B cell (primary cell): Measurements from ENCODE around the gene CFAP221. TPM values are rescaled to one million over a fixed set of nuclear protein-coding genes. Genes with fewer than 3 reads are reported as not detected.
A peak's percentile ranks its signal among the peaks of the same experiment; 100 is the strongest.

Experiments used
- ATAC-seq: fragments of 200-7000 bp; cut with Tn5 transposase; one replicate; pipeline ENCODE4 v1.10.0; 2021; ENCODE audit warnings: low read depth, mild to moderate bottlenecking, moderate number of reproducible peaks, moderate library complexity
- CTCF ChIA-PET: fragments of 350-600 bp; sonication (Branson Sonifier 250); formaldehyde crosslinking; loops from one replicate; lab custom pipeline; 2021; ENCODE audit warnings: antibody characterized with exemption, inconsistent platforms; lab: Charles Lee
- POLR2A ChIA-PET: fragments of 350-600 bp; sonication (Branson Sonifier 250); formaldehyde crosslinking; loops from one replicate; lab custom pipeline; 2021; ENCODE audit warnings: antibody characterized with exemption; lab: Charles Lee
- DNase-seq: peaks from one replicate; pipeline ENCODE4 v3.0.0; 2013
- H2AFZ ChIP-seq: 2 replicates; pipeline ENCODE4 v1.6.1; 2012; ENCODE audit warnings: mild to moderate bottlenecking, low read depth, low read length; ENCODE audit not compliant: insufficient read depth, poor library complexity, severe bottlenecking
- H3K27ac ChIP-seq, 2 donors: 1 replicate in 1 of 2; 2 replicates in 1 of 2; pipeline ENCODE4 v1.5.1; 2012 to 2013; ENCODE audit warnings: low read length in 2 of 2, mild to moderate bottlenecking in 2 of 2, moderate library complexity in 1 of 2
- H3K27me3 ChIP-seq, 4 experiments: fragments of 200-600 bp in 1 of 4; sonication (generic) in 1 of 4; replicated peaks in 1 of 4; 1 replicate in 2 of 4; 2 replicates in 2 of 4; pipeline versions ENCODE4 v1.6.1 to v1.7.0; 2013 to 2016; ENCODE audit warnings: low read length in 3 of 4, mild to moderate bottlenecking in 2 of 4, mixed read lengths in 1 of 4, moderate library complexity in 1 of 4; ENCODE audit not compliant: insufficient read depth in 4 of 4, control insufficient read depth in 3 of 4; ENCODE audit errors: control extremely low read depth in 1 of 4
- H3K36me3 ChIP-seq, 2 experiments: replicated peaks in 1 of 2; 1 replicate in 1 of 2; 2 replicates in 1 of 2; pipeline versions ENCODE4 v1.6.1 to v1.7.1; 2013; ENCODE audit warnings: low read length in 1 of 2; ENCODE audit not compliant: insufficient read depth in 2 of 2, control insufficient read depth in 1 of 2; ENCODE audit errors: control extremely low read depth in 1 of 2, extremely low read depth in 1 of 2
- H3K4me1 ChIP-seq, 2 donors: fragments of 200-600 bp in 1 of 2; sonication (generic) in 1 of 2; 1 replicate in 1 of 2; 2 replicates in 1 of 2; pipeline versions ENCODE4 v1.5.1 to v1.6.1; 2013 to 2017; ENCODE audit warnings: low read length in 2 of 2; ENCODE audit not compliant: control insufficient read depth in 2 of 2, insufficient read depth in 2 of 2
- H3K4me2 ChIP-seq: replicated peaks from 2 replicates; pipeline ENCODE3; 2012; ENCODE audit warnings: mild to moderate bottlenecking, low read depth, low read length; ENCODE audit not compliant: poor library complexity, severe bottlenecking
- H3K4me3 ChIP-seq, 5 experiments: fragments of 200-600 bp in 1 of 5; sonication (generic) in 1 of 5; 1 replicate in 3 of 5; 2 replicates in 2 of 5; pipeline versions ENCODE4 v1.5.1 to v1.7.0; 2011 to 2016; ENCODE audit warnings: low read length in 4 of 5, mild to moderate bottlenecking in 4 of 5, low read depth in 2 of 5, control low read depth in 1 of 5, moderate library complexity in 1 of 5; ENCODE audit not compliant: insufficient read depth in 1 of 5; ENCODE audit errors: control extremely low read depth in 1 of 5, extremely low read depth in 1 of 5
- H3K79me2 ChIP-seq: fragments of 200-600 bp; sonication (generic); one replicate; pipeline ENCODE4 v1.6.0; 2016; ENCODE audit warnings: low read length; ENCODE audit not compliant: control insufficient read depth, insufficient read depth
- H3K9ac ChIP-seq: fragments of 200-600 bp; sonication (generic); 2 replicates; pipeline ENCODE4 v1.6.1; 2017; ENCODE audit warnings: mild to moderate bottlenecking, low read length, moderate library complexity
- H3K9me3 ChIP-seq, 3 donors: one replicate each; pipeline versions ENCODE4 v1.6.1 to v1.7.1; 2013; ENCODE audit warnings: low read length in 2 of 3; ENCODE audit not compliant: control insufficient read depth in 2 of 3, insufficient read depth in 1 of 3; ENCODE audit errors: control extremely low read depth in 1 of 3
- H4K20me1 ChIP-seq: 2 replicates; pipeline ENCODE4 v1.6.0; 2012; ENCODE audit warnings: mild to moderate bottlenecking, low read length; ENCODE audit not compliant: insufficient read depth, control insufficient read depth, poor library complexity, severe bottlenecking
- H3K27ac Mint-ChIP-seq: one replicate; pipeline ENCODE4 v1.8.0; 2021; ENCODE audit warnings: mixed read lengths
- H3K27me3 Mint-ChIP-seq: one replicate; pipeline ENCODE4 v1.8.0; 2021; ENCODE audit warnings: mixed read lengths
- H3K4me1 Mint-ChIP-seq: one replicate; pipeline ENCODE4 v1.8.0; 2021; ENCODE audit warnings: mixed read lengths
- H3K4me3 Mint-ChIP-seq: one replicate; pipeline ENCODE4 v1.8.0; 2021; ENCODE audit warnings: mixed read lengths
- H3K9me3 Mint-ChIP-seq: one replicate; pipeline ENCODE4 v1.8.0; 2022; ENCODE audit warnings: mixed read lengths; ENCODE audit not compliant: insufficient read depth
- EZH2 ChIP-seq: IDR thresholded peaks from 2 replicates; pipeline ENCODE4 v1.6.1; 2012; ENCODE audit warnings: borderline replicate concordance, low read depth, mild to moderate bottlenecking, moderate library complexity, low read length; ENCODE audit not compliant: insufficient read depth, poor library complexity, severe bottlenecking
- WGBS: methylation state at CpG from one replicate; pipeline ENCODE4 v1.1.5; 2013; ENCODE audit warnings: missing lambda C conversion rate; ENCODE audit not compliant: insufficient coverage; 5-methylcytosine and 5-hydroxymethylcytosine counted together
- intact Hi-C: fragments of 100-400 bp; cut with micrococcal nuclease; formaldehyde crosslinking; loops from one replicate; pipeline ENCODE4 v1.10.0; 2022
- polyA plus RNA-seq: library from polyadenylated mRNA; depleted of rRNA; stranded (reverse); fragments of >200 nt; gene quantifications from 2 replicates; pipeline ENCODE4 v1.2.3, GENCODE V29; 2012
- total RNA-seq, 2 donors: library from RNA; stranded (reverse); fragments of 120-200 nt in 1 of 2; gene quantifications; 1 replicate in 1 of 2; 2 replicates in 1 of 2; pipeline versions ENCODE4 v1.2.3 to v1.2.4, GENCODE V29; 2013 to 2022
- TF ChIP-seq, protein P1 (sequence below): fragments of 200-600 bp; IDR thresholded peaks from one replicate; pipeline ENCODE4 v1.8.0; 2022; ENCODE audit warnings: antibody characterized with exemption, mild to moderate bottlenecking

Gene CFAP221
- total and polyA plus RNA-seq, 2 donors (not counting 1 experiment from before 2014, with no cell fraction given): not detected

DNA sequence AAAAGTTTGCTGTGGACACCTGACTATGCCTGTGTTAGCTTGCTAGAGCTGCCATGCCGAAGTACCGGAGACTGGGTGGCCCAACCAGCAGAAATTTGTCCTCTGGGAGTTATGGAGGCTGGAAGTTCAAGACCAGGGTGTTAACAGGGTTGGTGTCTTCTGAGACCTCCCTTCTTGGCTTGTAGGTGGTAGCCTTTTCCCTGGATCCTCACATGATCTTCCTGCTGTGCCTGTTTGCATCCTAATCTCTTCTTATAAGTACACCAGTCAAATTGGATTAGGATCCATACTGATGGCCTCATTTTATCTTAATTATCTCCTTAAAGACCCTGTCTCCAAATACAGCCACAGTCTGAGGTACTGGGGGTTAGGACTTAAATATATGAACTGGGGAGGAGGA is 135.6 kb downstream of the CFAP221 start:
- intact Hi-C loops: loop anchor here (1.0 to 2.0 kb wide), 6 partner anchors 79 to 1865 kb away; partner anchors contain the start of genes C2orf76, DBI, DDX18 and PTPN4
- DNase-seq: no peak
- H3K4me3 ChIP-seq: peak overlapping the region; percentile 76 to 100 (median 93)

More for the DNA sequence above, 135.6 kb downstream of the CFAP221 start:
- Mint-ChIP-seq H3K27me3 (no peaks in the 10 kb centered on the region), H3K4me1 (peaks cover 23% of the 10 kb centered on the region), H3K9me3 (no peaks in the 10 kb centered on the region), H3K27ac (peak overlapping the region; percentile 4), H3K4me3 (peak overlapping the region; percentile 84)
- Histone ChIP-seq H3K27me3 (no peaks in the 10 kb centered on the region), H3K9me3 (peaks cover 0 to 6% (median 0%) of the 10 kb centered on the region in 3 donors), H3K4me2 (peak overlapping the region; percentile 94), H3K9ac (peak overlapping the region; percentile 92), H4K20me1 (no peaks in the 10 kb centered on the region), H3K27ac (no peak overlapping the region), H3K4me1 (peaks cover 10 to 20% of the 10 kb centered on the region in 2 donors), H2AFZ (peak overlapping the region; percentile 98), H3K36me3 (peaks cover 0 to 7% of the 10 kb centered on the region in 2 experiments), H3K79me2 (peaks cover 31% of the 10 kb centered on the region)
- ChIA-PET POLR2A (no interaction called here), CTCF (interaction anchor here (1.0 kb wide), 1 partner anchor 497 kb away, joined by 4 read pairs; no protein-coding TSS in a partner anchor)
- ATAC-seq: no peak
- 94% methylated on average over 2 of the region's 2 CpGs for WGBS
- TF ChIP-seq, protein P1, sequence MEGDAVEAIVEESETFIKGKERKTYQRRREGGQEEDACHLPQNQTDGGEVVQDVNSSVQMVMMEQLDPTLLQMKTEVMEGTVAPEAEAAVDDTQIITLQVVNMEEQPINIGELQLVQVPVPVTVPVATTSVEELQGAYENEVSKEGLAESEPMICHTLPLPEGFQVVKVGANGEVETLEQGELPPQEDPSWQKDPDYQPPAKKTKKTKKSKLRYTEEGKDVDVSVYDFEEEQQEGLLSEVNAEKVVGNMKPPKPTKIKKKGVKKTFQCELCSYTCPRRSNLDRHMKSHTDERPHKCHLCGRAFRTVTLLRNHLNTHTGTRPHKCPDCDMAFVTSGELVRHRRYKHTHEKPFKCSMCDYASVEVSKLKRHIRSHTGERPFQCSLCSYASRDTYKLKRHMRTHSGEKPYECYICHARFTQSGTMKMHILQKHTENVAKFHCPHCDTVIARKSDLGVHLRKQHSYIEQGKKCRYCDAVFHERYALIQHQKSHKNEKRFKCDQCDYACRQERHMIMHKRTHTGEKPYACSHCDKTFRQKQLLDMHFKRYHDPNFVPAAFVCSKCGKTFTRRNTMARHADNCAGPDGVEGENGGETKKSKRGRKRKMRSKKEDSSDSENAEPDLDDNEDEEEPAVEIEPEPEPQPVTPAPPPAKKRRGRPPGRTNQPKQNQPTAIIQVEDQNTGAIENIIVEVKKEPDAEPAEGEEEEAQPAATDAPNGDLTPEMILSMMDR: no peak
- TF ChIP-seq EZH2: no peak
